B cell (primary cell): Measurements from ENCODE around the gene PLCD1. TPM values are rescaled to one million over a fixed set of nuclear protein-coding genes. Genes with fewer than 3 reads are reported as not detected.

Source experiments
- ATAC-seq: fragments of 200-7000 bp; cut with Tn5 transposase; one replicate; pipeline ENCODE4 v1.10.0; 2021; ENCODE audit warnings: low read depth, mild to moderate bottlenecking, moderate number of reproducible peaks, moderate library complexity
- CTCF ChIA-PET: fragments of 350-600 bp; sonication (Branson Sonifier 250); formaldehyde crosslinking; loops from one replicate; lab custom pipeline; 2021; ENCODE audit warnings: antibody characterized with exemption, inconsistent platforms; lab: Charles Lee
- POLR2A ChIA-PET: fragments of 350-600 bp; sonication (Branson Sonifier 250); formaldehyde crosslinking; loops from one replicate; lab custom pipeline; 2021; ENCODE audit warnings: antibody characterized with exemption; lab: Charles Lee
- DNase-seq: peaks from one replicate; pipeline ENCODE4 v3.0.0; 2013
- H2AFZ ChIP-seq: 2 replicates; pipeline ENCODE4 v1.6.1; 2012; ENCODE audit warnings: mild to moderate bottlenecking, low read depth, low read length; ENCODE audit not compliant: insufficient read depth, poor library complexity, severe bottlenecking
- H3K27ac ChIP-seq, 2 donors: 1 replicate in 1 of 2; 2 replicates in 1 of 2; pipeline ENCODE4 v1.5.1; 2012 to 2013; ENCODE audit warnings: low read length in 2 of 2, mild to moderate bottlenecking in 2 of 2, moderate library complexity in 1 of 2
- H3K27me3 ChIP-seq, 4 experiments: fragments of 200-600 bp in 1 of 4; sonication (generic) in 1 of 4; replicated peaks in 1 of 4; 1 replicate in 2 of 4; 2 replicates in 2 of 4; pipeline versions ENCODE4 v1.6.1 to v1.7.0; 2013 to 2016; ENCODE audit warnings: low read length in 3 of 4, mild to moderate bottlenecking in 2 of 4, mixed read lengths in 1 of 4, moderate library complexity in 1 of 4; ENCODE audit not compliant: insufficient read depth in 4 of 4, control insufficient read depth in 3 of 4; ENCODE audit errors: control extremely low read depth in 1 of 4
- H3K36me3 ChIP-seq, 2 experiments: replicated peaks in 1 of 2; 1 replicate in 1 of 2; 2 replicates in 1 of 2; pipeline versions ENCODE4 v1.6.1 to v1.7.1; 2013; ENCODE audit warnings: low read length in 1 of 2; ENCODE audit not compliant: insufficient read depth in 2 of 2, control insufficient read depth in 1 of 2; ENCODE audit errors: control extremely low read depth in 1 of 2, extremely low read depth in 1 of 2
- H3K4me1 ChIP-seq, 2 donors: fragments of 200-600 bp in 1 of 2; sonication (generic) in 1 of 2; 1 replicate in 1 of 2; 2 replicates in 1 of 2; pipeline versions ENCODE4 v1.5.1 to v1.6.1; 2013 to 2017; ENCODE audit warnings: low read length in 2 of 2; ENCODE audit not compliant: control insufficient read depth in 2 of 2, insufficient read depth in 2 of 2
- H3K4me2 ChIP-seq: replicated peaks from 2 replicates; pipeline ENCODE3; 2012; ENCODE audit warnings: mild to moderate bottlenecking, low read depth, low read length; ENCODE audit not compliant: poor library complexity, severe bottlenecking
- H3K4me3 ChIP-seq, 5 experiments: fragments of 200-600 bp in 1 of 5; sonication (generic) in 1 of 5; 1 replicate in 3 of 5; 2 replicates in 2 of 5; pipeline versions ENCODE4 v1.5.1 to v1.7.0; 2011 to 2016; ENCODE audit warnings: low read length in 4 of 5, mild to moderate bottlenecking in 4 of 5, low read depth in 2 of 5, control low read depth in 1 of 5, moderate library complexity in 1 of 5; ENCODE audit not compliant: insufficient read depth in 1 of 5; ENCODE audit errors: control extremely low read depth in 1 of 5, extremely low read depth in 1 of 5
- H3K79me2 ChIP-seq: fragments of 200-600 bp; sonication (generic); one replicate; pipeline ENCODE4 v1.6.0; 2016; ENCODE audit warnings: low read length; ENCODE audit not compliant: control insufficient read depth, insufficient read depth
- H3K9ac ChIP-seq: fragments of 200-600 bp; sonication (generic); 2 replicates; pipeline ENCODE4 v1.6.1; 2017; ENCODE audit warnings: mild to moderate bottlenecking, low read length, moderate library complexity
- H3K9me3 ChIP-seq, 3 donors: one replicate each; pipeline versions ENCODE4 v1.6.1 to v1.7.1; 2013; ENCODE audit warnings: low read length in 2 of 3; ENCODE audit not compliant: control insufficient read depth in 2 of 3, insufficient read depth in 1 of 3; ENCODE audit errors: control extremely low read depth in 1 of 3
- H4K20me1 ChIP-seq: 2 replicates; pipeline ENCODE4 v1.6.0; 2012; ENCODE audit warnings: mild to moderate bottlenecking, low read length; ENCODE audit not compliant: insufficient read depth, control insufficient read depth, poor library complexity, severe bottlenecking
- H3K27ac Mint-ChIP-seq: one replicate; pipeline ENCODE4 v1.8.0; 2021; ENCODE audit warnings: mixed read lengths
- H3K27me3 Mint-ChIP-seq: one replicate; pipeline ENCODE4 v1.8.0; 2021; ENCODE audit warnings: mixed read lengths
- H3K4me1 Mint-ChIP-seq: one replicate; pipeline ENCODE4 v1.8.0; 2021; ENCODE audit warnings: mixed read lengths
- H3K4me3 Mint-ChIP-seq: one replicate; pipeline ENCODE4 v1.8.0; 2021; ENCODE audit warnings: mixed read lengths
- H3K9me3 Mint-ChIP-seq: one replicate; pipeline ENCODE4 v1.8.0; 2022; ENCODE audit warnings: mixed read lengths; ENCODE audit not compliant: insufficient read depth
- EZH2 ChIP-seq: IDR thresholded peaks from 2 replicates; pipeline ENCODE4 v1.6.1; 2012; ENCODE audit warnings: borderline replicate concordance, low read depth, mild to moderate bottlenecking, moderate library complexity, low read length; ENCODE audit not compliant: insufficient read depth, poor library complexity, severe bottlenecking
- WGBS: methylation state at CpG from one replicate; pipeline ENCODE4 v1.1.5; 2013; ENCODE audit warnings: missing lambda C conversion rate; ENCODE audit not compliant: insufficient coverage; 5-methylcytosine and 5-hydroxymethylcytosine counted together
- intact Hi-C: fragments of 100-400 bp; cut with micrococcal nuclease; formaldehyde crosslinking; loops from one replicate; pipeline ENCODE4 v1.10.0; 2022
- polyA plus RNA-seq: library from polyadenylated mRNA; depleted of rRNA; stranded (reverse); fragments of >200 nt; gene quantifications from 2 replicates; pipeline ENCODE4 v1.2.3, GENCODE V29; 2012
- total RNA-seq, 2 donors: library from RNA; stranded (reverse); fragments of 120-200 nt in 1 of 2; gene quantifications; 1 replicate in 1 of 2; 2 replicates in 1 of 2; pipeline versions ENCODE4 v1.2.3 to v1.2.4, GENCODE V29; 2013 to 2022
- TF ChIP-seq, protein P1 (sequence below): fragments of 200-600 bp; IDR thresholded peaks from one replicate; pipeline ENCODE4 v1.8.0; 2022; ENCODE audit warnings: antibody characterized with exemption, mild to moderate bottlenecking

PLCD1 gene
- total and polyA plus RNA-seq, 2 donors (not counting 1 experiment from before 2014, with no cell fraction given): 5.8 to 10.1 TPM

DNA sequence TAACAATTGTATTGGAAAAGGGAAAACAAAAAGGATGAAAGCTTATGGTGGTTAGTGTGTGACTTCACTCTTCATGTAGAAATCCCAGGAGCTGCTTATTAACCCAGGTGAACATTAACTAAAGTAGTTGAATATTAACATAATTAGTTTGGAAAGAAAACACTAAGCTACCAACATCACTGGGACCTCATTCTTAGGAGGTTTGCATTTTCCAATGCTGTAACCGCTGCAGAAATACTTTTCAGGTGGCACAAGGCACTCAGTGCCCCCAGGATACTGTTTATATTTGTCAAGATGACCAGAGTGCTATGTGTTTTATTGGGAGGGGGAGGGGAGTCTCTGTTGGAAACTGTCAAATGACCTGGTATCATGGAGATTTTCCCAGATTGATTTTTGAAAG is 64.7 kb downstream of the PLCD1 start:
- H3K4me1 ChIP-seq: no peaks in the 10 kb centered on the region
- H3K27ac Mint-ChIP-seq: no peak overlapping the region
- DNase-seq (no peak), ATAC-seq (no peak)
- no peak overlapping the region for H2AFZ ChIP-seq
- no peak for TF ChIP-seq EZH2
- TF ChIP-seq, protein P1, sequence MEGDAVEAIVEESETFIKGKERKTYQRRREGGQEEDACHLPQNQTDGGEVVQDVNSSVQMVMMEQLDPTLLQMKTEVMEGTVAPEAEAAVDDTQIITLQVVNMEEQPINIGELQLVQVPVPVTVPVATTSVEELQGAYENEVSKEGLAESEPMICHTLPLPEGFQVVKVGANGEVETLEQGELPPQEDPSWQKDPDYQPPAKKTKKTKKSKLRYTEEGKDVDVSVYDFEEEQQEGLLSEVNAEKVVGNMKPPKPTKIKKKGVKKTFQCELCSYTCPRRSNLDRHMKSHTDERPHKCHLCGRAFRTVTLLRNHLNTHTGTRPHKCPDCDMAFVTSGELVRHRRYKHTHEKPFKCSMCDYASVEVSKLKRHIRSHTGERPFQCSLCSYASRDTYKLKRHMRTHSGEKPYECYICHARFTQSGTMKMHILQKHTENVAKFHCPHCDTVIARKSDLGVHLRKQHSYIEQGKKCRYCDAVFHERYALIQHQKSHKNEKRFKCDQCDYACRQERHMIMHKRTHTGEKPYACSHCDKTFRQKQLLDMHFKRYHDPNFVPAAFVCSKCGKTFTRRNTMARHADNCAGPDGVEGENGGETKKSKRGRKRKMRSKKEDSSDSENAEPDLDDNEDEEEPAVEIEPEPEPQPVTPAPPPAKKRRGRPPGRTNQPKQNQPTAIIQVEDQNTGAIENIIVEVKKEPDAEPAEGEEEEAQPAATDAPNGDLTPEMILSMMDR: no peak
- H3K27me3 Mint-ChIP-seq: peaks cover 9% of the 10 kb centered on the region
- no peak overlapping the region for H3K4me2 ChIP-seq
- H3K27me3 ChIP-seq: no peaks in the 10 kb centered on the region
- H3K9ac ChIP-seq: no peak overlapping the region
- intact Hi-C loops: loop anchor here (5.0 to 10.0 kb wide), 2 partner anchors 107 to 1240 kb away; no protein-coding TSS in a partner anchor
- ChIA-PET CTCF (interaction anchor here (1.0 to 4.1 kb wide), 2 partner anchors 9 to 10 kb away, joined by 5 to 18 read pairs; no protein-coding TSS in a partner anchor), POLR2A (no interaction called here)
- no peak overlapping the region for H3K4me3 Mint-ChIP-seq
- WGBS: 100% methylated on average over 1 of the region's 1 CpG
- H3K4me1 Mint-ChIP-seq: no peaks in the 10 kb centered on the region
- no peaks in the 10 kb centered on the region for H3K9me3 ChIP-seq
- H3K4me3 ChIP-seq: no peak overlapping the region
- H3K9me3 Mint-ChIP-seq: no peaks in the 10 kb centered on the region
- no peak overlapping the region for H3K27ac ChIP-seq
- H4K20me1 ChIP-seq: no peaks in the 10 kb centered on the region
- no peaks in the 10 kb centered on the region for H3K36me3 ChIP-seq
- H3K79me2 ChIP-seq: no peaks in the 10 kb centered on the region

DNA sequence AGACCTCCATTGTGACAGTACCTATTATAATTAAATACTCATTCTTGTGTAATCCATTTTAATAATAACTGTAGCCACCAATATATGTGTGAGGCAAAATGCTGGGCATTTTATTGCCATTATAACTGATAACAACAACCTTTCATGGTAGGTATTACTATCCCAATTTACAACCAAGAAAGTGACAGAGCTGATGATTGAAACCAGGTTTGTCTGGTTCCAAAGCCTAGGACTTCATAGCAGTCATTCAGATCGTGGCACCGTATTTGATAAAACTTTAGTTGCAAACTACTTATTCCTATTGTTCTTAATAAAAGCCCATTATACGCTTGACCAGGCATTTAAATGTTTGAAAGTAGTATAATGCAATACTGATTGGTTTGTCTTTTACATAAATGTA is 65.3 kb downstream of the PLCD1 start:
- Histone ChIP-seq H3K4me3 (no peak overlapping the region), H3K27me3 (no peaks in the 10 kb centered on the region), H3K4me2 (no peak overlapping the region), H2AFZ (no peak overlapping the region), H3K27ac (no peak overlapping the region), H4K20me1 (no peaks in the 10 kb centered on the region), H3K36me3 (no peaks in the 10 kb centered on the region), H3K4me1 (no peaks in the 10 kb centered on the region), H3K9ac (no peak overlapping the region), H3K79me2 (no peaks in the 10 kb centered on the region), H3K9me3 (no peaks in the 10 kb centered on the region)
- TF ChIP-seq, protein P1: no peak
- no peak for TF ChIP-seq EZH2
- no peaks in the 10 kb centered on the region for H3K9me3 Mint-ChIP-seq
- H3K27me3 Mint-ChIP-seq: peaks cover 8% of the 10 kb centered on the region
- POLR2A ChIA-PET: no interaction called here
- intact Hi-C loops: loop anchor here (10.0 kb wide), 1 partner anchor 1239 kb away; no protein-coding TSS in a partner anchor
- H3K4me3 Mint-ChIP-seq: no peak overlapping the region
- ATAC-seq (no peak), DNase-seq (no peak)
- H3K27ac Mint-ChIP-seq: no peak overlapping the region
- CTCF ChIA-PET: interaction anchor here (1.0 to 4.1 kb wide), 2 partner anchors 8 to 10 kb away, joined by 5 to 18 read pairs; no protein-coding TSS in a partner anchor
- WGBS: no CpG with 5 or more reads among the region's 3 CpGs
- H3K4me1 Mint-ChIP-seq: no peaks in the 10 kb centered on the region
